Fibroblast of mammary gland (primary cell): ENCODE data around the gene CRYM.

Experiments used
- DNase-seq: peaks from one replicate; pipeline ENCODE4 v3.0.0-alpha.2; 2010; ENCODE audit warnings: low read depth
- H3K4me3 ChIP-seq: 2 replicates; pipeline ENCODE4 v1.5.1; 2011; ENCODE audit warnings: low read depth, mild to moderate bottlenecking, low read length, moderate library complexity; ENCODE audit not compliant: control insufficient read depth
- TF ChIP-seq, protein P1 (sequence below): conservative IDR thresholded peaks from 2 replicates; pipeline ENCODE4 v1.5.1; 2011; ENCODE audit warnings: low read depth, low read length, inconsistent platforms; ENCODE audit not compliant: control insufficient read depth, insufficient read depth

The CRYM gene

DNA sequence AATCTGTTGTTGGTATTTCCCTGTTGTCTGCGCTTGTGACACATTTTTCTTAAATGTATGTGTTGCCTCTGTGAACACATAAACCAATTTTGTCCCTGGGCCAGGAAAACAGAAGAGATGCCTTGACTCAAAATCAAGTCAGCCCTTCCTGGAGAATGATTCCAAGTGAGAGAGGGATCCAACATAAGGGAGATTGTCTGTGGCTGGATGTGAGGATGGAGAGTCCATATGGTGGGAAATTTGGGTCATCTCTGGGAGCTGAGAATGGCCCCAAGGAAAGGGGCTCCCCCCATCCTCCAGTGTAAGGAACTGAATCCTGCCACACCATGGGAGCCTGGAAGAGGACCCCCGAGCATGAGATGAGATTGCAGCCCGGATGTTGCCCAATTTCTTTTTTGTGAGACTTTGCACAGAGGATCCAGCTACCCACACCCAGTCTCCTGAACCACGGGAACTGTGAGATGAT, 13.5 kb downstream of the CRYM start:
- DNase-seq: peak; percentile 46
- TF ChIP-seq, protein P1, sequence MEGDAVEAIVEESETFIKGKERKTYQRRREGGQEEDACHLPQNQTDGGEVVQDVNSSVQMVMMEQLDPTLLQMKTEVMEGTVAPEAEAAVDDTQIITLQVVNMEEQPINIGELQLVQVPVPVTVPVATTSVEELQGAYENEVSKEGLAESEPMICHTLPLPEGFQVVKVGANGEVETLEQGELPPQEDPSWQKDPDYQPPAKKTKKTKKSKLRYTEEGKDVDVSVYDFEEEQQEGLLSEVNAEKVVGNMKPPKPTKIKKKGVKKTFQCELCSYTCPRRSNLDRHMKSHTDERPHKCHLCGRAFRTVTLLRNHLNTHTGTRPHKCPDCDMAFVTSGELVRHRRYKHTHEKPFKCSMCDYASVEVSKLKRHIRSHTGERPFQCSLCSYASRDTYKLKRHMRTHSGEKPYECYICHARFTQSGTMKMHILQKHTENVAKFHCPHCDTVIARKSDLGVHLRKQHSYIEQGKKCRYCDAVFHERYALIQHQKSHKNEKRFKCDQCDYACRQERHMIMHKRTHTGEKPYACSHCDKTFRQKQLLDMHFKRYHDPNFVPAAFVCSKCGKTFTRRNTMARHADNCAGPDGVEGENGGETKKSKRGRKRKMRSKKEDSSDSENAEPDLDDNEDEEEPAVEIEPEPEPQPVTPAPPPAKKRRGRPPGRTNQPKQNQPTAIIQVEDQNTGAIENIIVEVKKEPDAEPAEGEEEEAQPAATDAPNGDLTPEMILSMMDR: no peak
- no peak overlapping the region for H3K4me3 ChIP-seq

DNA sequence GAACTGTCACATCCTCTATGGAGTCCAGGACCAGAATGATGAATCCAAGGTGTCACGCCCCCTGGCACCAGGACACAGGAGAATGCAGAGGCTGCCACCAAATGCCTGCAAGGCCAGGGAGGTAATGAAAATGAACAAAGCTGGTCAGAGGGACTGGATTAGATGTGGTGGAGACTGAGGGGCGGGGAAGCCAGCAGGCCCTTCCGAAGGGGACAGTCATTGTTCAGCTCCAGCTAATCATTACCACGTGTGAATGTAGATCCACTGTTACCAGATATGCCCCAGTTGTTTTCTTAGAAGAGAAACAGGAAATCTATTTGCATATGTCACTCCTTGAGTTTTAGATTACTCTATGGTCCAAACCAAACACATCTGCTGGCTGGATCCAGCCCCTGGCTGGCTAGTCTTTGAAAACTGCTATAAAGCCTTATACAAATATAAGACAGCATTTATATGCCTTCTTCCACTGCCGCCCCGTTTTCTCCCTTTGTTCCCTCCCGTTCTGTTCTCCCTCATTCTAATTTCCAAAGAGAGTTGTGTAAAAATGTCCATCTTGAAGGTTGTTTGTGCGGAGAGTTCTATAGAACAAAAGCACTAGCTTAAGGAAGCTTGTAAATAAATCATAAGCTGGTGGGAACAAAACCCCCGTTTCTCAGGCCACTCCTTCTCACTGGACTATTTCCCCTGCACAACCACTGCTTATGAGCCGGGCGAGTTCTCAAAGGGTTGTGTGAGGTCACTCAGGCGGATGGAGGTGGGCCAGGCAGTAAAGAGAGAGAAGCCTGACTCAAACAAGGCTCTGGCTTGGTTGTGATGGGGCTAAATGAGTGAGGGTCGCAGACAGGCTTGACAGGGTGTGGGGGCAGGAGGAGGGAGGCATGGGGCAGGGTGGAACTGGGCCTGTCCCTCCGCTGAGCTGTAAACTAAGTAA, 14.2 kb downstream of the CRYM start:
- DNase-seq: peak; percentile 76
- TF ChIP-seq, protein P1: no peak
- H3K4me3 ChIP-seq: no peak overlapping the region

DNA sequence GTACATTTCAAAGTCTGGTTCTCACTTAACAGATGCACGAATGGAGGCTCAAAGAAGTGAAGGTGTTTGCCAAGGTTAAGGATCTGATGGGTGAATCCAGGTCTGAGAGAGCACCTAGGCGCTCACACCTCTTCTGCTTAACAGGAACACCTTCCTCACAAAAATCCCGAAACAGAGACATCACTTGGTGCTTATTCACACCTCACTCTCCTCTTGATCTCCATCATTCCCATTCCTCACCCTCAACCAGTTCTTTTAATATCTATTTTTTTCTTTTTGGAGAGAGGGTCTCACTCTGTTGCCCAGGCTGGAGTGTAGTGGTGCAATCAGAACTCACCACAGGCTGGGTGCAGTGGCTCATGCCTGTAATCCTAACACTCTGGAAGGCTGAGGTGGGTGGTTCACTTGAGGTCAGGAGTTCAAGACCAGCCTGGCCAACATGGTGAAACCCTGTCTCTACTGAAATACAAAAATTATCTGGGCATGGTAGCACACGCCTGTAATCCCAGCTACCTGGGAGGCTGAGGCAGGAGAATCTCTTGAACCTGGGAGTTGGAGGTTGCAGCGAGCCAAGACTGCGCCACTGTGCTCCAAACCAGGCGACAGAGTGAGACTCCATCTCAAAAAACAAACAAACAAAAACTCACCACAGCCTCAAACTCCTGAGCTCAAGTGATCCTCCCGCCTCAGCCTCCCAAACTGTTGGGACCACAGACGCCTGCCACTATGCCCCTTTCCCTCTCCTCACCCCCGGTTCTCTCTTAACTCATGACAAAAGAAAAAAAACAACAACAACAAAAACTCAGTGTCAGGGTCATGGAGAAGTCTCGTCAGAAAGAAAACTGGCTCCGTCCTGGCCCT, 15.1 kb downstream of the CRYM start:
- H3K4me3 ChIP-seq: no peak overlapping the region
- DNase-seq: no peak
- TF ChIP-seq, protein P1: no peak

DNA sequence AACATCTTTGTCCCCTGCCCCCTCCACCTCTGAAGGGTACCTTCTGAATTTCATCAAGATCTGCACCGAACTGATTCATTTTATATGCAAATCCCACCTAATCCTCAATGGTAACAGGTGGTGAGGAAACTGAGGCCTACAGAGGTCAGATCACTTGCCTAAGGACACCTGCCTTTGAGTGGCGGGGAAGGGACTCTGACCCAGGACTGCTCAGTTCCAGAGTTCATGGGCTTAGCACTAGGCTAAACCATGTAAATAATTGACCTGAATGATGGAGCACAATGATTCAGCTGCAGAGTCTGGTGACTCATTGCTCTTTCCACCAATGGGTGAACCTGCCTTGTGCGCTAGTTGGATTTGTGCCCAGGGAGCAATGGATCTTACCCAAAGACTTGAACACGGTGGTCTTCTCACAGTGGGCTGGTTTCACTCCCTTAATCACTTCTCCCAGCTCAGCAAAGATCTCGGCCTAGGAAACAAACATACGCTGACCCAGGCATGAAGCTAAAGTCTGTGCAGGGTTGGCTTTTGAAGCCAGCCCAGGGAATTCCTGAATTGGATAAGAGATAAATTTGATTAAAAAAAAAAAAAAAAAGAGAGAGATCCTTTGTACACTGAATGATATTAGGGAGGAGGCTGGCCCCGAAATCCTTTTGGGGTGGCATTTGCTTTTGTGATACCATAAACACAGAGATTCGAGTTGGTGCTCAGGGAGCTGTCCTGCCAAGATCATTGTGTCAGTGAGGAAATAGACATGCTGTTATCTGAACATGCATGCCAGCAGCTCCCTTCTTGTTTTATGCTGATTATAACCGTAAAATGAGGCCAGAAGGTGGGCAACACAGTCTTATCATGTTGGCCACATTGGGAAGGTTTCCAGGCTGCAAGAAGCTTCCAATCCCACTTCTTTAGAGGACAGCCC, 17.0 kb downstream of the CRYM start:
- DNase-seq: peak; percentile 98
- TF ChIP-seq, protein P1: no peak

DNA sequence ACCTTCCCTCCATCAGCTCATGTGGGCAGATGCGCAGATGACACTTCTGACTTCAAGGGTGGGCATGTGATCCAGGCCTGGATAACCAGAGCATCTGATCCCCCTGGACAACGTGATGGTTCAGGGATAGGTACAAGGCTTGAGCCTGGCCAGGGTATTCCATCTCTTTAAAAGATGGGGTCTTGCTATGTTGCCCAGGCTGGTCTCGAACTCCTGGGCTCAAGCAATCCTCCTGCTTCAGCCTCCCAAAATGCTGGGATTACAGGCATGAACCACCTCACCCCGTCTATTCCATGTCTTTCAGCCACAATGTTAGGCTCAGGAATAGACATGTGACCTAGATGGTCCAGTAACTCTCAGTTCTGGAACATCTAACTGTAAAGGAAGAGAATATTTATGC, 20.8 kb downstream of the CRYM start:
- TF ChIP-seq, protein P1: no peak
- DNase-seq: no peak

More for the DNA sequence above, 17.0 kb downstream of the CRYM start:
- H3K4me3 ChIP-seq: no peak overlapping the region

DNA sequence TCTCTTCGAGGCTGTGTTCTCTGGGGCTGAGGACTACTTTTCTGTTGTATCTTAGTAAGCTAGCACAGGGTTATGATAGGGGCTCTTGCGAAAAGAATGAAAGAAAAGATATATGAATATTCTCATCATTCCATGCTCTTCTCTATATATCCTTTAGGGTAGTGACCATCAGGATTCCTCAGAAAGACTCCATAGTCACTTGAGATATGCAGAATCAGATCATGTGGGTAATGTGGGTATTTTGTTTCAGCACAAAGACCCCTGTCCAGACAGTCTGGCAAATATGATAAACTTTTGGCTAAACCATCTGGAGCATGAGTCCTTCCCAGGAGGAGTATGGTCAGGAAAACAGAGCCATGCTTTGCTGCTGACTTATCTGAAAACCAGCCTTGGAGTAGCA, 21.5 kb downstream of the CRYM start:
- no peak for DNase-seq
- TF ChIP-seq, protein P1: no peak
- no peak overlapping the region for H3K4me3 ChIP-seq

More for the DNA sequence above, 20.8 kb downstream of the CRYM start:
- no peak overlapping the region for H3K4me3 ChIP-seq
